Stimulated activated CD4-positive, alpha-beta T cell treated with anti-CD3 and anti-CD28 coated beads, TNF-alpha, amount 100 ng/mL, for 4 hours (primary cell): ENCODE data around the gene PSPC1.
"Not testable (repeated sequence)": the region's sequence is repeated elsewhere in the genome, so short reads cannot be mapped to it uniquely, and the experiment has no call there.

ENCODE experiments used
- DNase-seq, 3 experiments: peaks; one replicate each; pipeline ENCODE4 v3.0.0-alpha.2; 2020; ENCODE audit warnings: low read depth in 3 of 3

Gene PSPC1, protein sequence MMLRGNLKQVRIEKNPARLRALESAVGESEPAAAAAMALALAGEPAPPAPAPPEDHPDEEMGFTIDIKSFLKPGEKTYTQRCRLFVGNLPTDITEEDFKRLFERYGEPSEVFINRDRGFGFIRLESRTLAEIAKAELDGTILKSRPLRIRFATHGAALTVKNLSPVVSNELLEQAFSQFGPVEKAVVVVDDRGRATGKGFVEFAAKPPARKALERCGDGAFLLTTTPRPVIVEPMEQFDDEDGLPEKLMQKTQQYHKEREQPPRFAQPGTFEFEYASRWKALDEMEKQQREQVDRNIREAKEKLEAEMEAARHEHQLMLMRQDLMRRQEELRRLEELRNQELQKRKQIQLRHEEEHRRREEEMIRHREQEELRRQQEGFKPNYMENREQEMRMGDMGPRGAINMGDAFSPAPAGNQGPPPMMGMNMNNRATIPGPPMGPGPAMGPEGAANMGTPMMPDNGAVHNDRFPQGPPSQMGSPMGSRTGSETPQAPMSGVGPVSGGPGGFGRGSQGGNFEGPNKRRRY

DNA sequence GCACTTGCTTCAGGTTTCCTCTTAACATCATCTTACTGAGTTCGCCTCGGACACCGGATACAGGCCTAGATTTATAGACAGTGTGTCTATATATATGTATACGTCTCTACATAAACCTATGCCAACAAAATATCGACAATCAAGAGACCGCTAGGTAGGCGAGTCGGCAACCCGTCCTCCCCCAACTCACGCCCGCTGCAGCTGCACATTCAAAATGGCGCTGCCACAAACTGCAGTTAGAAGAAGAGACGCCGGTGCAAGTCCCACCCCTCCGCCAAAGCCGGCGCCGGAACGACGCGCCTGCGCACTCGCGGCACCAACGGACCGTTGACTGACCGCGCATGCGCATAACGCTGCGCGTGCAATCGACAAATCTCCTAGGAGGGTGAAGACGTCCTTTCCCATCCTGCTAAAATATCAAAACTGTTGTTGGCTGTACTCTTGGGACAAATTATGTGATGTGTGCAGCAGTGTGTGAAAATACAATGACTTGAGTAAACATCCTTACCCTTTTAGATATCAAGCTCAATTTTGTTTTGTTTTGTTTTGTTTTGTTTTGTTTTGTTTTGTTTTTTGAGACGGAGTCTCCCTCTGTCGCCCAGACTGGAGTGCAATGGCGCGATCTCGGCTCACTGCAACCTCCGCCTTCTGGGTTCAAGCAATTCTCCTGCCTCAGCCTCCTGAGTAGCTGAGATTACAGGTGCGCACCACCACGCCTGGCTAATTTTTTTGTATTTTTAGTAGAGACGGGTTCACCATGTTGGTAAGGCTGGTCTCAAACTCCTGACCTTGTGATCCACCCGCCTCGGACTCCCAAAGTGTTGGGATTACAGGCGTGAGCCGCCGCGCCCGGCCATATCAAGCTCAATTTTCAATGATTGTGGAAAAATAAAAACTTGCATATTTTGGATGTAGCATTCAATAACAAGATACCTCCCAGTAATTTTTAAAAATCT, at the start of gene PSPC1:
Gene PSPC1, minus strand, starts transcription at position 219 of the 956 bp plus-strand sequence. Its CDS starts 188 bp downstream, at position 31.
- peak; percentile 88 to 92 (median 90) for DNase-seq

GRCh38 chr13:19822673-19823072, 39.9 kb upstream of the PSPC1 start:
- DNase-seq = no peak

- peak in 1 of 3 experiments; percentile 9 for DNase-seq
Measured at GRCh38 chr13:19818223-19818842, 35.6 kb upstream of the PSPC1 start.

DNA sequence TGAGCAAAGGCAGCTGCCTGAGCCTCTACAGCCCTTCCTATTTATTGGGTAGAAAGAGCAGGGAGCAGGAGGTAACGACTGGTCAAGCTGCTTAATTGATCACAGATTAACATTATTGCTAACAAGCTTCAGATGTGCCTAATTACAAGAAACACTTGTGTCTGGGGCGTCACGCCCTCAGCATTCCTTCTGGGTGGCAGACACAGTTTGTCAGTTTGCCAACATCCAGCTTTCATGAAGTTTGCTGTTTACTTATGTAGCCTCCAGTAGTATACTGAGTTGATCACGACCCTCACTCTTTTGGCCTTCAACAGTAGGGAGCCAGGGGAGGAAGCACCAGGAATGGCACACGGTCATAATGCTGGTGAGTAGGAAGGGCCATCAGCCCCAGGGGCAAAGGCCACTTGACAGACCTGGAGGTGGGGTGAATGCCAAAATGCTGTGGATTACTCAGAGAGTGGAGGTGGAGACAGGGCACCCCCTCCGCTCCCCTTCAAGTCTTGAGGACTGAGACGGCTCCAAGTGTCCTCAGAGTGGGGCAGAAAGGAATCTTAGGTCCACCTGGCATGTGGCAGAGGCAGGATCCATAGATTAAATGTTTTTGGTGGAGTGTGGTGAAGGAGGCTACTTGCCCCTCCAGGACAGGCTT, 34.9 kb upstream of the PSPC1 start:
- DNase-seq = no peak

GRCh38 chr13:19817106-19817505, 34.4 kb upstream of the PSPC1 start:
- no peak for DNase-seq

- not testable (repeated sequence) for DNase-seq
Measured at GRCh38 chr13:19815842-19816241, 33.1 kb upstream of the PSPC1 start.

- no peak for DNase-seq
Measured at GRCh38 chr13:19810996-19811881, 28.5 kb upstream of the PSPC1 start.

GRCh38 chr13:19810151-19810550, 27.4 kb upstream of the PSPC1 start:
- no peak for DNase-seq

GRCh38 chr13:19805765-19806164, 23.0 kb upstream of the PSPC1 start:
- no peak for DNase-seq

- no peak for DNase-seq
Measured at GRCh38 chr13:19795956-19796355, 13.2 kb upstream of the PSPC1 start.

DNA sequence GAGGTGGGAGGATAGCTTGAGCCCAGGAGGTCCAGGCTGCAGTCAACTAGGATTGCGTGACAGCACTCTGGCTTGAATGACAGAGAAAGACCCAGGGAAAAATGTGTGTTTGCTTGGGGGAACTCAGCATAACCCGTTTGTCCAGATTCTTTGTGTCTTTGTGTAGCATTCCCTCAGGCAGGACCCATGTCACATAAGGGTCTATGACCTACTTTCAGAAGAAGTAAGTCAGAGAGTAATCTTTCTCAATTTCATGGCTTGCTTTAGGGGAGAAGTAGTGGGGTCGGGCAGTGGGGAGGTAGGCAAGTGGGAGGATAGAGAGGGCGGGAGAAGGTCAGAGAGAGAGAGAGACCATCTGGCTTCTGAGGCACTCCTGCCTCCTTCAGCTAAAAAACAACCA, 11.9 kb upstream of the PSPC1 start:
- DNase-seq = no peak

GRCh38 chr13:19791953-19792537, 9.3 kb upstream of the PSPC1 start:
- no peak for DNase-seq

DNA sequence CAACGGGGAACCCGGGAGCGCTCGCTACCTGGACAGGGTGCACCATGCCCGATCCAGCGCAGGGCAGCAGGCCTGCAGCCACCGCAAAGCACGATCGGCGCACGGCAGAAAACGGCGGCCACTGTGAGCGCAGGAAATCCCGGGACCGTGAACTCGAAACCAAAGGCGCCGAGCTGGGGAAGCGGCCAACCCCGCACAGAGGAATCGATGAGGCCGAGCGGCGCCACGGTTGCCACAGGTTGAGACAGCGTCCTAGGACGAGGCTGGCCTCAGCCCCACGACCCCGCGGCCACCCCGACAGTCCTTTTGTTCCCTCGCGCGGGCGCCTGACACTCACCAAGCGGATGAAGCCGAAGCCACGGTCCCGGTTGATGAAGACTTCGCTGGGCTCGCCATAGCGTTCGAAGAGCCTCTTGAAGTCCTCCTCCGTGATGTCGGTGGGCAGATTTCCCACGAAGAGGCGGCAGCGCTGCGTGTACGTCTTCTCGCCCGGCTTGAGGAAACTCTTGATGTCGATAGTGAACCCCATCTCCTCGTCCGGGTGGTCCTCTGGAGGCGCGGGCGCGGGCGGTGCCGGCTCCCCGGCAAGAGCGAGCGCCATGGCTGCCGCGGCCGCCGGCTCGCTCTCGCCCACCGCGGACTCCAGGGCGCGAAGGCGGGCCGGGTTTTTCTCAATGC, 557 bp downstream of the PSPC1 start:
- peak; percentile 17 to 27 (median 18) for DNase-seq

GRCh38 chr13:19781526-19781925, 1.2 kb downstream of the PSPC1 start:
- no peak for DNase-seq

DNA sequence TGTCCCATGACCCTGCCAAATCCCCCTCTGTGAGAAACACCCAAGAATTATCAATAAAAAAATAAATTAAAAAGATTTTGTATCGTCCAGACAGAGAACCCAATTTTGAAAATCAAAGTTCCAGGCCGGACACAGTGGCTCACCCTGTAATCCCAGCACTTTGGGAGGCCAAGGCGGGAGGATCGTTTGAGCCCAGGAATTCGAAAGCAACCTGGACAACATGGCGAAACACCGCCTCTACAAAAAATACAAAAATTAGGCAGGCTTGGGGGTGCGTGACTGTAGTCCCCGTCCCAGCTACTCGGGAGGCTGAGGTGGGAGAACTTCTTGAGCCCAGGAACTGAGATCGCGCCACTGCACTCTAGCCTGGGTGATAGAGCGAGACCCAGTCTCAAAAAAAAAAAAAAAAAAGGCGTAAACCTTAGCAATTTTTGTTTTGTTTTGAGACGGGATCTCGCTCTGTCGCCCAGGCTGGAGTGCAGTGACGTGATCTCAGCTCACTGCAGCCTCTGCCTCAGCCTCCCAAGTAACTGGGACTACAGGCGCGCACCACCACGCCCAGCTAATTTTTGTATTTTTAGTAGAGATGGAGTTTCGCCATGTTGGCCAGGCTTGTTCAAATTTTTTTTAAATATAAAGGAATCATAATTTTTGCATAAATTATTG, 1.9 kb downstream of the PSPC1 start:
- not testable (repeated sequence) for DNase-seq

GRCh38 chr13:19772306-19772705, 10.4 kb downstream of the PSPC1 start:
- no peak for DNase-seq

DNA sequence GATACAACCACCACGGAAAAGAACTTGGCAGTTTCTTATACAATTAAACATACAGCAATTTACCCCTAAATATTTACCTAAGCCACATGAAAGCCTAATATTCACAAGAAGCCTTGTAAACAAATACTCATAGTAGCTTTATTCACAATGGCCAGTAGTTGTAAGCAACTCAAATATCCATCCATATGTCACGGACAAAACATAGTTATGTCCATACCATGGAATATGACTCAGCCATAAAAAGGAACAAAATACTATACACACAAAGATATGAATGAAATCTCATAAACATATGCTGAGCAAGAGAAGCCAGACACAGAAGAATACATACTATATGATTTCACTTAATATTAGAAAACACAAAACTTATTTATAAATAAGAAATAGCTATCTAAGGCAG, 12.9 kb downstream of the PSPC1 start:
- no peak for DNase-seq

DNA sequence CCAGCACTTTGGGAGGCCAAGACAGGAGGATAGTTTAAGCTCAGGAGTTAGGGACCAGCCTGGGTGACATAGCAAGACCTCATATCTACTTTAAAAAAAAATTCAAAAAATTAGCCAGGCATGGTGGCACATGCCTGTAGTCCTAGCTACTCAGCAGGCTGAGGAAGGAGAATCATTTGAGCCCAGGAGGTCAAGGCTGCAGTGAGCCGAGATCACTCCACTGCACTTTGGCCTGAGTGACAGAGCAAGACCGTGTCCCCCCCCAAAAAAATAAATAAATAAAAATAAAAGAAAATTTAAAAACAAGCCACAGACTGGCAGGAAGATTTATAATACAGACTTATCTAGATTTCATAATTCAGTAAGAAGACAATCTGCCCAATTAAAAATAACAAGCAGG, 14.8 kb downstream of the PSPC1 start:
- no peak for DNase-seq

GRCh38 chr13:19766591-19766990, 16.2 kb downstream of the PSPC1 start:
- DNase-seq = no peak
